HG03354 (cell line): Measurements from ENCODE around the gene HDAC11.

Source experiments
- ATAC-seq: cut with Tn5 transposase; IDR thresholded peaks from one replicate; pipeline ENCODE4 v1.9.1; 2021; ENCODE audit warnings: mild to moderate bottlenecking; ENCODE audit not compliant: unreplicated experiment, poor library complexity, severe bottlenecking

The HDAC11 gene

DNA sequence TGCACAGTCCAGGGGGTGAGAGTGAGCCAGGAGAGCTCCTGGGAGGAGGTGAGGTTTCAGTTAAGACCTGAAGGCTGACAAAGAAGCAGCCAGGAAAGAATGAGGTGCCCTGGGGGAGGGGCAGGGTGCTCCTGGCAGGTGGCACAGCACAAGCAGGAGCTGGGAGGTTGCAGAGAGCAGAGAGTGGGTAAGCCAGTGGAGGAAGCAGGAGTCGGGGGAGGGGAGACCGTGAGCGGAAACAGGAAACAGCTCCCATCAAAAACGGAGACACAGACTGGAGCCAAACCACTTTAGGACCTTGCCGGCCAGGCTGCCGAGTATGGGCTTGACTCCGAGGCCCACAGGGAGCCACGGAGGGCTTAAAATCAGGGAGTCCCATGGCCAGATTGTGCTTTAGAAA is 56.7 kb downstream of the HDAC11 start:
- ATAC-seq = no peak

DNA sequence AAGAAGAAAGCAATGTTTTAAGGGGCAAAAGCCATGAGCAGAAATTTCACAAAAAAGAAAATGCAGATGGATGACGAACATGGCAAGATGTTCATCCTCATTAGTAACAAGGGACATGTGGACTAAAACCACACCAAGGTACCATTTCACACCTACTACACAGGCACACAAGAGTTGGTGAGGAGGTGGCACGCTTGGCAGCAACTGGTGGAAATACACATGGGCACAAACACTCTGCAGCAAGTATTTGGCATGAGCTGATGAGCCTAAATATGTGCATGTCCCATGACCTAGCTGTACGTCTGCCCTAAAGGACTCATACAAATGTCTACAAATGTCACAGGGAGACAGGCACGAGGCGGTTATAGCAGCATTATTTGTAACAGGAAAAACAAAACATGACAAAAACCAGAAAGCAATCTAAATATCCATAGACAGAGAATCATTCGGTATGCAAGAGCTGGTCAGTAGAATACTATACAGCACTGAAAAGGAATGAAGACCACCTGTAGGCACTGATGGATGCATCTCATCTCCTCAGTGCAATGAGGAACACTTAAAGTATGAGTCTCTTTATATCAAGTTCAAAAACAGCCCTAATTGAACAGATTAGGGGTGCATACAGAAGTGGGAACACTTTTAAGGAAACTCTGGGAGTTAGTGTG is 57.3 kb downstream of the HDAC11 start:
- no peak for ATAC-seq

DNA sequence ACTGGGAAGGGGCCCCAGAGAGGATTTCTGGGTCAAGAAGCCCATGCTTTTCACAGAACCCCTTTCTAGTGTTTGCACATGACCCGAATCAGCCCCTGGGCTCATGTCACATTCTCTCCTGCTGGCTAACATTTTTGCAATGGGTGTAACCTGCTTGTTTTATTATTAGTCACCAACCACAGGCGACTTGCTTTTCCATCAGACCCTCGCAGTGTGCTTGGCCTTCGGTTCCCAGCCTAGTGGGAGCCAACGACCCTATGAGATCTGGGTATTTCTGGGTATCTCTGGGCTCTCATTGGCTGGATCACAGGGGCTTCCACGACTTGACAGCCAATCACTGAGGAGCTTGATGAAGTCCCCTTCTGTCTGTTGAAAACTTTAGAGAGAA is 57.8 kb downstream of the HDAC11 start:
- ATAC-seq = no peak

DNA sequence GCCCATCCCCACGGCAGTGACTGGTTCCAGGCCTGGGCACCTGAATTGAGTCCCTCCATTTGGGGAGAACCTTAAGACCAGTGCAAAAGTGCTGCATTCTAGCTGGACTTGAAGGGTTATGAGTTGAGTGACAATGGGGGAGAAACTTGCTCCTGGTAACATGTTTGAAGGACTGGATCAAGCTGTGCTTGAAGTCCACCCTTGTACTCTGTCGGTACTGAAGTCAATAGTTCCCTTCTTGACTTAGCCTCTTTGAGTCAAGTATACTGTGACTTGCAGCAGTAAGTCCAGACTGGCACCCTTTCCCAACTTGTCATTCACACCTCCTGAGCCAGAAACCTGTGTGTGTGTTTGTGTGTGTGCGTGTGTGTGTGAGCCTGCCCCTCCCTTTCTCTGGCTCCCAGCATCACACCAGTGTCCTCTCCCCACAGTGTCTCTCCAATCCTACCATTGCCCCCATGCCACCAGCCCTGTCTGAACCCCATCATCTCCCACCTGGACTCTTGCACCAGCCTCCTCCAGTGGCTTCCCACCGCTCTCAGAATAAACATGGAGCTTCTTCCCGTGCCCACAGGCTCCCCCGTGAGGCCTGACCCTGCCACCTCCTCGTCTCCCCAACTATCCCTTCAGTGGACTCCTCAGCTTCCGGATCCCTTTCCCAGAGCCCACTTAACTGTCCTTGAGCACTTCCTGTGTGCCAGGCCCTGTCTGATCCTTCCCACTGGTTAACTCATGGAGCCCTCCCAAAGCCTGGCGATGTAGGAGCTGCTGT is 58.6 kb downstream of the HDAC11 start:
- ATAC-seq = no peak

DNA sequence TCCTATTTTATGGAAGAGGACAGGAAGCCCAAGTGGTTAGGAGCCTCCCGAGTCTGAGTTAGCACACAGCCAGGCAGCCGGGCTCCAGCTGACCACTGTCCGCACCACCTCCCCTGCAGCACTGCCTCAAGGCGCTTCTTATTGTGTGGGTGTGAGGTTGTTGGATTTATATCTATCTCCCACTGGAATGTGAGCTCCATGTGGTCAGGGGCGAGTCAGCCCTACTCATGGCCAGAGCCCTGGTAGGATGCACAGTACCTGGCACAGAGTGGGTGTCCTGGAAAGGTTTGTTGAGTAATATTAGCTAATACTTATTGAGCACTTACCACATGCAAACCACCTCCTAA is 59.2 kb downstream of the HDAC11 start:
- no peak for ATAC-seq

DNA sequence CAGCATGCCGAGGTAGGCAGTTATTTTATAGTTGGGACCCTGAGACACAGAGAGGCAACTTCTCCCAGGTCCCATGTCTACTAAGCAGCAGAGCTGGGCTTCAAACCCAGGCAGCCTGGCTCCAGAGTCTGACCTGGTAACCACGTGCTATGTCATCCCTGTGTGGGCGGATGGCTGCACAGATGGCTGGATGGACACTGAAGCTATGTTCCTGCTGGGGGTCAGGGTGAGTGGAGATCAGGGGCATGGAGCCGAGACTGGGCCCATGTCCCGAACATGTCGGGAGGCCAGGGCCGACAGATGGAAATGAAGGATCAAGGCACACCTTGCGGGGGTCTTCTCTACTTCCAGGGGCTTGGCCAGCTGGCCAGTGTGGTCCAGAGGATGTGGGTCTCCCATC is 59.6 kb downstream of the HDAC11 start:
- ATAC-seq = no peak

DNA sequence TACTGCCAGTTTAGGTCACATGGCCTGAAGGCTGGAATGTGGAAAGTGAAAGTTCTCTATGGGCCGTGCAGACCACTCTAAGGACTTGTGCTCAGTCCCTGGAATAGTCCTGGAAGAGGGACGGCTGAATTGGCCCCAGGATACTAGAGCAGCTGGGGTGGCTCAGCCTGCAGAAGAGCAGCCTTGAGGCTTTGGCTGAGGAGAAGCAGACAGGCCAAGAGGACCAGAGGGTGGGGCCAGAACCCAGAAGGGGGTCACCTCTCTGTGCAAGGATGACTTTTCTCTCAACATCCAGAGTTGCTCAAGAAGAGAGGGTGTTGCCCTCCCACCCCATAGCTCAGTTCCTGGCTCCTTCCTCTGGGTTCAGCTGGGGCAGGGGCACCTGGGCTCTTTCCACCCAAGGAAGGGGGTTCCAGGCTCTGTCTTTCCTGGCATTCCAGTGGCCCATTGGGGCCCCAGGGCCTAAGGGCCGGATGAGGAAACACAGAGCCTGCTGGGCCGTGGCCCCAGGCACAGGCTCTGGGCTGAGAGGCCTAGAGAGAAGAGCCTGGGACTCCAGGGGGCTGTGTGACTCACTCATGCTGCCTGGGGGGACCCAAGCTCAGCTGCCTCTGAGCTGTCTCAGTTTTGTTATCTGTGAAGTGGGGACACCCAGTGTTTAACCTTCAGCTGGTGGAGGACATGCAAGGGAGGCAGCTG is 60.3 kb downstream of the HDAC11 start:
- no peak for ATAC-seq

DNA sequence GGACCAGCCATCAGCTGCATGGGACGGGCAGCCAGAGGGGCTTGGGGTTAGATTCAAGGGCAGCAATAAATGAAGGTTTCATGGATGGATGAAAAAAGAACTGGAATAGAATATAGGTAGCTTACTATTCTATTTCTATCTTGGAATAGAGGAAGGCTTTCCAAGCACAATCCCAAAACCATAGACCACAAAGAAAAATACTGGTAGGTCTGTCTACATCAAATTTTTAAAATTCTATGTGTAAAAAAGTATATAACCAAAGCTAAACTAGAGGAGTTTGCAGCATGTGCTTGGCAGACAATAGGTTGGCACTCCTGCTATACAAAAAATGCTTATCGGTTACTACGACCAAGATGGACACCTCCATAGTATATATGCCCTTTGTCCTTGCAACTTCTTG is 61.6 kb downstream of the HDAC11 start:
- no peak for ATAC-seq

DNA sequence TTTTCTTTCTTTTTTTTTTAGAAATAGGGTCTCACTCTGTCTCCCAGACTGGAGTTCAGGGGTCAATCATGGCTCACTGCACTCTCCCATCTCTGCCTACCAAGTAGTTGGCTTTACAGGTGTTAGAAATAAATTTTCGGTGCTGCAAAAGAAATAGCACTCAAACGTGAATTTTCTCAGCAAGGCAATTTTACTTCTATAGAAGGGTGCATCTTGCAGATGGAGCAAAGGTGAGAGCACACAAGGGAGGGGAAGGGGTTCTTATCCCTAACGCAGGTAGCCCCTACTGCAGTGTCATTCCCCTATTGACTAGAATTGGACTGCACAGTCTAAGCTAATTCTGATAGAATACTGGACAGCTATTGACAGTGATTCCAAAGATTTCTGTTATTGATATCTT is 62.0 kb downstream of the HDAC11 start:
- no peak for ATAC-seq

DNA sequence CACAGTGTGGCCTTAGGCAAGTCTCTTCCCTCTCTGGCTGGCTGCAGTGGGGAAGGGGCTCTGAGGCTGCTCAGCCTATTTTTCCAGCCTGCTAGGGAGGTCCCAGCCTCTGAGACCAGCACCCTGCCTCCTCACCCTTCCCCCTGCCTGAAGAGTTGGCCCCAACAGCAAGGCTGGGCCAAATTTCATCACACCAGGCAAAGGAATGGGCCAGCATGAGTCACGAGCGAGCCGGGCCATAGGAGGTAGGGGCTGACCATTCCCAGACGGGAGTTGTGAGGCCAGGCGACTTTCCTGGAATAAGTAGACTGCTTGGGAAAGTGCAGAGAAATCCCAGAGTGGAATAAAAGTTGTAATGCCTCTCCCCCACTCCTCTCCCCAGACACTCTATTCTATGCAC is 63.1 kb downstream of the HDAC11 start:
- no peak for ATAC-seq

DNA sequence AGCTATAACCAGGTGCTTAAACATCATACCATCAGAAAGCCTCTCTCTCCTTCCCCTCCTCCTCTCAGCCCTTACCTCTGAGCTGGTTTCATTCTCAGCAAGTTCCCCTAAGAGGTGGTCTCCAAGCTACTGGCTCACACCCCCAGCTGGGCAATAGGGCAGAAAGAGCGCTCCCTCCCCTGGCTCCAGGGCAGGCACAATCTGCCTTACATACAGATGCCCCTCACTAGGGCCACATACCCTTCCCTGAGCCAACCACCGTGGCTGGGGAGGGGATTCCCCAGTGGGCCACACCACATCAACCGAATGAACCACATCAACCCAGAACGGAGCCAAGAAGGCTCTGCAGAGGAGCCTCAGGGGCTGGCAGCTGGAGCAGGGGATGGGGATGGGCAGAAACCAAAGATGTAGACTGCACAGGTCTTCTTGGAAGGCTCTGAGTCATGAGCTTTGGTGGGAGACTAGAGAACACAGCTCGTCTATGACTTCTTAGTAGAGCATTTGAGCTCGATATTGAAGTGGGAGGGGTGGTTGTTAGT is 64.3 kb downstream of the HDAC11 start:
- no peak for ATAC-seq

DNA sequence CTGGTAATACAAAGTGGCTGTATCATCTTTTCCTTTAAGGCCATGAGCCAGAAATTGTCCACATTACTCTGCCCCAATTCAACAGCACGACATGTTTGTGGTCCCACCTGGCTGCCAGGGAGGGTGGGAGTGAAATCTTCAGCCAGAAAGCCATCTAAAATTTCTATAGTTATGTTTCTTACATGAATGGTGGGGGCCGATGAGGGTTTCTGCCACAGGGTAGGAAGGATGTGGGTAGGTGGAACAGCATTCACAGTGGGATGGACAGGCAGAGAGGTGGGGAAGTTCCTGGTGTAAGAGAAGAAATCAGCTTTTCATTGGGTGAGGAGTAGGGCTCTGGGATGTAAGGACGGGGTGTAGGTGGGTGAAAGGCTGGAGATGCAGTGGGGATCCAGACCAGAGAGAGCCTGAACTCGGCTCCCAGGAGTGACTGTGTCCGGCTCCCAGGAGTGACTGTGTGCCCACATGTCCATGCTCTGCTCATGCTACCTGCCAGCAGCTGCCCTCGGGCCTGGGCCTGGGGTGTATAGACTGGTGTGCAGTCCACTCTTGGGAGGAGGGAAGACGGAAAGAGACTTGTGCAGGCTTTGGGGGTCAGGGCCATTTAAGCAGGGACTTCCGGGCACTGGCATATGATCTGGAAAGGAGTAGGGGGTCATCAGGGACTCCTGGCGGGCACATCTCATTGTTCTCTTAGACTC is 65.0 kb downstream of the HDAC11 start:
- no peak for ATAC-seq

DNA sequence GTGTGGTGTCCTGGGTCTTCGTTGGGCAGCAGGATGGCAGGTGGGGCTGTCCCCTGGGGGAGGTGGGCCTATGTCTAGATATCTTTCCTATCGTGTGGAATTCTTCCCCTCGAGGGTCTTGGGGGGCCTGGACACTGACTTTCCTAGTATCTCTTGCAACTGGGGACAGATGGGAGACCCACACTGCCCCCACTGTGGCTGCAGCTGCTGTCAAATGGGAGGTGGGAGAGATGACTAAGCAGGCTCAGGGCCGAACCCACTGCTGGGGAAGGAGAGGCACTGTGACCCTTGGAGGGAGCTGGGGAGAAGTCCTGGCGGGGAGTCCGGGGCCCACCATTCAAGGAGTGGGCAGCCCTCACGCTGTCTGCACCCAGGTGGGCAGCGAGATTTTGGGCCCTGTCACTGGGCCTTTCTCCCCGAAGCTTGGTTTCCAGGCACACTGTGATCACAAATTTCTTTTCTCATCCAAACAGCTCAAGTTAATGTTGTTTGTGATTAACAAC is 65.9 kb downstream of the HDAC11 start:
- no peak for ATAC-seq

DNA sequence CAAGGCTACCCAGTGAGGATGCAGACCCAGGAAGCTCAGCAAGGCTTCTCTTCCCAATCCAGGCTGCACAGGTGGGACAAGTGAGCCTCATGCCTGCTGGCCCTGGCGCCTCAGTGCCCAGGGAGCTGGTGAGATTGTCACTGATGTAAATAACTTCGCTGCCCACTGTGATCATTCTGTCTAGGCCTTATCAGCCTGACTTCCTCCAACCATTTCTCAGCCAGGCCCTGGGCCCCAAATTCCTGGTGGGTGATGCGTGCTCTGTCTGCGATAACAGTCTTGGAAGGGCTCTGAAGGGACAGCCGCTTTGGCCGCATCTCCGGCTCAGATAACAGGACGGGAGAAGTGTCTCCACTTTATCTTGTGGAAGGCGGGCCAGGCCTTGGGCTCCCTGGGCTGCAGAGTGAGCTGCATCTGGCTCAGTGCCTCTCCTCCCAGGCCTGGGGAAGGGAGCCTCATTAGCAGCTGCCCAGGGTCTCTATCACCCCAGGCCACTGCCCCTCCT is 66.6 kb downstream of the HDAC11 start:
- no peak for ATAC-seq

DNA sequence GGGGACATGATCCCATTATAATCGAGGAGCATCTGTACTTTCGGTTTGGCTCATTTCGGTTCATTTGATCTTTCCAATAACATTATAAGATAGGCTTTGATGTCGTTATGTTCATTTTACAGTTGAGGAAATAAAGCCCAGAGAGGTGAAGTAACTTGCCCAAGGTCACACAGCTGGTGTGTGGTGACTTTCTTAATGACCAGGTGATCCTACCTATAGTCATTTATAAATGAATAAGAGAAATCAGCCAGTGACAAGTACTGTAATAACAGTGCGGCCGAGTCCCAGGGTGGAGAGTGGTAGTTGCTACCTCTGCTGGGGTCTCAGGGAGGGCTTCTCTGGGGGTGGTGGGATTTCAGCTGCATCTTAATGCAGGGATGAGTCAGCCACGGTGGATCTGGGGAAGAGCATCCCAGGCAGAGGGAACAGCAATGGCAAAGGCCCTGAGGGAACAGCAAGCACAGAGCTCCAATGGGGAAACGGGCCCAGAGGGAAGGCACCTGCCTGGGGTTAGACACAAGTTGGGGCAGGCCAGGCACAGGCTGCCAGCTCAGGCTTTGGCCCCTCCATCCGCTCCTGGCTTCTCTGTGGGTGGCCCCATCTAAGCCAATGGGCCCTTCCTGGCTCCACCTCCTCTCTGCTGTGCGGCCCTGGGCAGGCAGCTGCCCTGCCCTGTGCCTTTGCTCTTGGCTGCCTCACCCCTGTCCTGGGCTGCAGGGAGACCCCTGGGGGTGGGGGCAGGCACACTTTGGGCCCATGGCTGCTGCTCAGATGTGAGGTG is 67.7 kb downstream of the HDAC11 start:
- ATAC-seq = no peak

DNA sequence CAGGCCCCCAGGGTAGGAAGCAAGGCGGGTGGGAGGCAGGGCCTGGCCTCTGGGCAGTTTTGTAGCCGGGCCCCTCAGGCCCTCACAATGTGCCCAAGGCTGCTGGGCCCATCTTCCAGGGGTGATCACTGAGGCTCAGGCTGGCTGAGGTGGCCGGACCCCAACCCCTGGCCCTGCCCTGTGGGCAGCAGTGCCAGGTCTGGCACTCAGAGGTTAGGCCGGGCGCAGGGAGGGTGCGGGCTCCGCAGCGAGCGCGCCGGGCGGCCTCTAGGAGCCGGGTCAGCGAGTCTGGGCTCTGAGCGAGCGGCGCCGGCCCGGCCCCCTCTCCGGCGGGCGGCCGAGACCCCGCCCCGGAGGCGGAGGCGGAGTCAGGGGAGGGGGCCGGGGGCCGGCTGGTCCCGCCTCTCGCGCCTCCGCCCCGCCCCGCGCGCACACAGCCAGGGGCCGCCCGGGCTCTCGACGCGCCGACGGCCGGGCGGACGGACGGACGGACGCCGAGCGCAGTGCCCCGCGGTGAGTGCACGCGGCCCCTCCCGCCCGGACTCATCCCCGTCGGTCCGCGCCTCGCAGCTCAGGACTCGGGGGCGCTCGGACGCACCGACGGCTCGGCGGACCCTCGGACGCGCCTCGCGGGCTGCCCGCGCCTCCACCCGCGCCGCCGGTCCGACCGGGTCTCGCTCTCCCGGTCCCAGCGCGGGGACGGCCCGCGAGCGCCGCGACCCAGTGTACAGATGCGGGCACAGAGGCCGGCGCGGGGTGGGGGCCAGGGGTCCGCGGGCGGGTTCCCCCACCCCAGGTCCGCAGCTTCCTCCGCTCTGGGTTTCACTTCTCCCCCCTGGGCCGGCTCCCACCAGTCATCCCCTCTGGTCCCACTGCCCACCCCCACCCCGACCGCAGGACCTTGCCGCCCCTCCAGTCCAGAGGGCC is 68.9 kb downstream of the HDAC11 start, which contains the start of gene FBLN2:
FBLN2 (plus strand) TSS at position 430 of the 927 bp plus-strand sequence. CDS start 21,231 bp downstream, outside the sequence.
- no peak for ATAC-seq

DNA sequence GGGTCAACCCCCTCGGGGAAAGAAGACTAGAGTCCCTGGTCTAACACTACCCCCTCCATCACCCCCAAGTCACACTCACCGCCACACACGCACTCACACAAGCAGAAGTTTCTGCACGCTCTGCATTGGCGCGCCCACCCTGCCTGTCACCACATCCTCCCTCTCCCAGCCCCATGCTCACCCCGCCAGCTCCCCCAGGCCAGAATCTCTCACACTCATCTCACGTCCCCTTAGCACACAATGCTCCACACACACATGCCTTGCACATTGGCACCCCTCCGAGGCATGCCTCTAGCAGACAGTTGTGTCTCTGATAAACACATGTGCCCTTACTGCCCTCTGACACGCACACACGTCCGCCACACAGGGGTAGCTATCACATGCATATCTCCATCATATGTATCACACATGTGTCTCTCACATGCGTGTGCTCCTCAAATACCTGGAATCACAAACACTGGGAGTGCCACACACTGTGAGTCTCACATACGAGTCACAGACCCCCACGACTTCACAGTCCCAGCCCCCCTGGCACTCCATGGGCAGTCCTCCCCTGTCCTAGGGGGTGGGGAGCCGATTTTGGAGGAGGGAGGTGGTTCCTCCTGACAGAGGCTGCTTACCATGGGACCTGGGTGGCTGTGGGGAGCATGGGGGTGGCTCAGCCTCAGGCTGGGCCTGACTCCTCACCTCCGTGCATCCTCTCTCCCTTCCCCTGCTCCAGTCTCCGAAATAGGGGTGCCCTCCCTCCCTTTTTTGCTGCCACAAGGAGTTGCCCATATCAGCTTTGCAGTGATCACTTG is 69.7 kb downstream of the HDAC11 start:
- ATAC-seq = no peak
